IPS-20b (cell line): ENCODE data around the gene FGD2.
"Not testable (repeated sequence)": the region's sequence is repeated elsewhere in the genome, so short reads cannot be mapped to it uniquely, and the experiment has no call there.

Experiments used
- H3K27ac ChIP-seq: one replicate; pipeline ENCODE4 v1.5.1; 2013; ENCODE audit warnings: low read length
- H3K27me3 ChIP-seq: 2 replicates; pipeline ENCODE4 v1.6.1; 2013; ENCODE audit warnings: mild to moderate bottlenecking, low read length, inconsistent platforms; ENCODE audit not compliant: insufficient read depth
- H3K36me3 ChIP-seq: 2 replicates; pipeline ENCODE4 v1.6.1; 2013; ENCODE audit warnings: low read depth, mild to moderate bottlenecking, inconsistent platforms, low read length, moderate library complexity; ENCODE audit not compliant: insufficient read depth
- H3K4me1 ChIP-seq: 2 replicates; pipeline ENCODE4 v1.6.1; 2013; ENCODE audit warnings: mild to moderate bottlenecking, control low read depth, inconsistent platforms, low read length, moderate library complexity; ENCODE audit not compliant: insufficient read depth
- H3K4me3 ChIP-seq: 2 replicates; pipeline ENCODE4 v1.5.1; 2013; ENCODE audit warnings: mild to moderate bottlenecking, low read length, inconsistent platforms
- H3K9ac ChIP-seq: 2 replicates; pipeline ENCODE4 v1.6.1; 2013; ENCODE audit warnings: low read depth, mild to moderate bottlenecking, inconsistent platforms, low read length, moderate library complexity
- H3K9me3 ChIP-seq: 2 replicates; pipeline ENCODE4 v1.6.1; 2013; ENCODE audit warnings: mild to moderate bottlenecking, low read depth, low read length, inconsistent platforms; ENCODE audit not compliant: insufficient read depth

FGD2 gene

DNA sequence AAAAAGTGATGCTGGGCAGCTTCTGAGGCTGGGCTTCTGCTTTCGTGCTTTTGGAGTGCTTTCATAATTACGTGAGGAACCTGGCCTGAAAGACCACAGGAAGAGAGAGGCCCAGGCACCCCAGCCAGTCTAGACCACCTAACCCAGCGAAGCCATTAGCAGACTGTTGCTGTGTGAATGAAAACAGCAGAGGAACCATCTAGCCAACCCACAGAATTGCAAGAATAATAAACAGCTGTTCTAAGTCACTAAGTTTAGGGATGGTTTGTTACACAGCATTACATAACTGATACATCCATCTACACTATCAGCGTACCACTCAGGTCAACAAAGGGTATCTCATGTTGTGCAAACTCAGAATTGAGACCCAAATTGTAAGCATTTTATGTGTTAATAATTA lies 34.5 kb downstream of the FGD2 start:
- no peak overlapping the region for H3K27ac ChIP-seq
- H3K4me3 ChIP-seq = no peak overlapping the region
- H3K27me3 ChIP-seq = no peaks in the 10 kb centered on the region
- no peaks in the 10 kb centered on the region for H3K4me1 ChIP-seq
- H3K36me3 ChIP-seq = no peaks in the 10 kb centered on the region
- no peak overlapping the region for H3K9ac ChIP-seq
- no peaks in the 10 kb centered on the region for H3K9me3 ChIP-seq

DNA sequence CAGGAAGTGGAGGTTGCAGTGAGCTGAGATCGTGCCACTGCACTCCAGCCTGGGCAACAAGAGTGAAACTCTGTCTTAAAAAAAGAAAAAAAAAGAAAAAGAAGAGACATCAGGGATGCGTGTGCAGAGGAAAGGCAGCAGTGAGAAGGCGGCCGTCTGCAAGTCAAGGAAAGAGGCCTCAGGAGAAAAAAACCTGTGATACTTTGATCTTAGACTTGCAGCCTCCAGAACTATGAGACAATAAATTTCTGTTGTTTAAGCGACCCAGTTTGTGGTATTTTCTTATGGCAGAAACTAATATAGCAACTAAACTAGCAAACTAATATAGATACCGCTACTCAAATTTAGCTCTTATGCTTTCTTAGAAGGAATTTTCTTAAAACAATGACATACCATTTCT lies 36.1 kb downstream of the FGD2 start:
- Histone ChIP-seq H3K27me3 (no peaks in the 10 kb centered on the region), H3K4me3 (no peak overlapping the region), H3K9ac (no peak overlapping the region), H3K36me3 (no peaks in the 10 kb centered on the region), H3K27ac (no peak overlapping the region), H3K9me3 (no peaks in the 10 kb centered on the region), H3K4me1 (no peaks in the 10 kb centered on the region)

DNA sequence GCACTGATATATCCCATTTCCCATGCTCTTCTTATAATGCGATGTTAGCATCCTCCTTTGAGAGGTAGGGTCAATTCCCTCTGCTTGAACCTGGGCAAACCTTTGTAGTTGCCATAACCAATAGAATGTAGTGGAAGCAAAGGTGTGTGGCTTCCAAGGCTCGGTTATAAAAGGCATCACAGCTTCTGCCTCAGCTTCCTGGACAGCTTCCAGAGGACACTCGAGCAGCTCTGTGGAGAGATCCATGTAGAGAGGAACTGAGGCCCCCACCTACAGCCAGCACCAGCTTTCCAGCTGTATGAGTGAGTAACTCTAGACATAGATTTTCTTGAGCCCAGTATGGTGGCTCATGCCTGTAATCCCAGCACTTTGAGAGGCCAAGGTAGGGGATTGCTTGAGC lies 36.7 kb downstream of the FGD2 start:
- Histone ChIP-seq H3K4me1 (no peaks in the 10 kb centered on the region), H3K27me3 (no peaks in the 10 kb centered on the region), H3K4me3 (no peak overlapping the region), H3K36me3 (no peaks in the 10 kb centered on the region), H3K9me3 (no peaks in the 10 kb centered on the region), H3K27ac (no peak overlapping the region), H3K9ac (no peak overlapping the region)

- not testable (repeated sequence) for H3K27me3 ChIP-seq, H3K9me3 ChIP-seq, H3K27ac ChIP-seq, H3K4me3 ChIP-seq, H3K4me1 ChIP-seq, H3K36me3 ChIP-seq, H3K9ac ChIP-seq
Observed at GRCh38 chr6:37043091-37043490, 37.6 kb downstream of the FGD2 start.

- Histone ChIP-seq H3K27me3 (no peaks in the 10 kb centered on the region), H3K9me3 (no peaks in the 10 kb centered on the region), H3K9ac (no peak overlapping the region), H3K36me3 (no peaks in the 10 kb centered on the region), H3K27ac (no peak overlapping the region), H3K4me3 (no peak overlapping the region), H3K4me1 (peaks cover 2% of the 10 kb centered on the region; the same call in 1 of the 2 replicates)
Observed at GRCh38 chr6:37047346-37047688, 41.9 kb downstream of the FGD2 start.

DNA sequence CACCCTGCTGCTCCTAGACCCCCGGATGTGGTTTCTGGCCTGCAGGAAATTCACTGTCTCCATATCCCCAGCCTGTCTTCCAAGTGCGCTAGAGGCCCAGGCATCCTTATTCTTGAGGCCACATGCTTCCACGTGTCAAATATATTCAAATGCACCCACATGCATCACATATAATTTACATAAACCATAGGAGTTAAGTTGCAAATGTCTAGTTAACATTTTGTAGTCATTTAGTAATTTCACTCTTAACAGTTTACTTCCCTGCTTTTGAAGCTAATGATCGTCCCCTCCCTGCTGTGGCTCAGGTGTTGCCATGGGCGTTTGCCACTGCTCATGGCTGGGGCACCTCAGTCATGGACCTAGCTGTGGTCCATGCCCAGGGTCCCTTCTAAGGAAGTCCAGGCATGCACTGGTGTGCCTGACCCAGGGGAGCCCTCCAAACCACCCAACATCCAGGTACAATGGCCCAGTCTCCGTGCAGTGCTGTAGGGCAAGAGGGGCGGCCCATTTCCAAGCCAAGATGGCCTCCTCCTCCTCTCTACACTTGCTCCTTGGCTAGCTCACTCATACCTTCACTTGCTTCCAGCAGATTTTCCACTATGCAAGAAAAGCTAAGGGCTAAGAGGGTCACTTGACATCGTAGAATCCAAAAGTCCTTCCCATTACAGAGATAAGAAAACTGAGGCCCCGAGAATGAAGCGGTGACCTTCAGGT lies 42.4 kb downstream of the FGD2 start:
- no peak overlapping the region for H3K27ac ChIP-seq
- H3K36me3 ChIP-seq = no peaks in the 10 kb centered on the region
- no peak overlapping the region for H3K4me3 ChIP-seq
- no peaks in the 10 kb centered on the region for H3K9me3 ChIP-seq
- H3K9ac ChIP-seq = no peak overlapping the region
- H3K27me3 ChIP-seq = no peaks in the 10 kb centered on the region
- H3K4me1 ChIP-seq = peaks cover 2% of the 10 kb centered on the region; the same call in 1 of the 2 replicates

DNA sequence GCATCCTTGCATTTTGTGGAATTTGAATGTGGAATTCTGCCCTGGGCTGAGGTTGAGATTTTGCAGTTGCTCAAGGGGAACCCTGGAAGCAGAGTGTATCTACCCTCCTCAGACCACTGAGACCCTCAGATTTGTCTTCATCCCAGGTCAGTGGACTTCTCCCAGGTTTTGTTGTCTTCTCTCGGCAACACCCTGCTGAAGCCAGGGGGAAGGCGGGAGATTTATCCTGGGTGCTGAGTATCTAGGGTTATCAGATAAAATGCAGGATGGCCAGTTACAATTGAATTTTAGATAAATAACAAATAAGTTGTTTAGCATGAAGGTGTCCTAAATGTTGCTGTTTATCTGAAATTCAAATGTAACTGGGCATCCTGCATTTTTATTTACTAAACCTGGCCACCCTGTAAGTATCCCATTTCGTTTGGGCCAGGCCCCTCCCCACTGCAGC lies 43.0 kb downstream of the FGD2 start:
- Histone ChIP-seq H3K36me3 (no peaks in the 10 kb centered on the region), H3K9me3 (no peaks in the 10 kb centered on the region), H3K4me3 (no peak overlapping the region), H3K27ac (no peak overlapping the region), H3K9ac (no peak overlapping the region), H3K27me3 (no peaks in the 10 kb centered on the region), H3K4me1 (peaks cover 2% of the 10 kb centered on the region; the same call in 1 of the 2 replicates)

GRCh38 chr6:37048851-37049757 lies 43.6 kb downstream of the FGD2 start:
- H3K9me3 ChIP-seq = no peaks in the 10 kb centered on the region
- H3K4me3 ChIP-seq = no peak overlapping the region
- no peaks in the 10 kb centered on the region for H3K27me3 ChIP-seq
- H3K4me1 ChIP-seq = peaks cover 2% of the 10 kb centered on the region; the same call in 1 of the 2 replicates
- H3K36me3 ChIP-seq = no peaks in the 10 kb centered on the region
- H3K27ac ChIP-seq = no peak overlapping the region
- H3K9ac ChIP-seq = no peak overlapping the region

DNA sequence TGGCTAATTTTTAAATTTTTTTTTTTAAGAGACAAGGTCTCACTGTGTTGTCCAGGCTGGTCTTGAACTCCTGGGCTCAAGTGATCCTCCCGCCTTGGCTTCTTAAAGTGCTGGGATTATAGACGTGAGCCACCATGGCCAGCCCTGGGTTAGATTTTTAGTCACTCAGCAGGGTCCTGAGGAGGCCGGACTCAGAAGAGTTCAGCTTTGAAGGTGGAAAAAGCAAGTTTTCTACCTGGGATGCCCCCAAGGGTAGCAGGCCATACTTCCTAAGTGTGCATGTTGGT lies 44.2 kb downstream of the FGD2 start:
- Histone ChIP-seq H3K36me3 (no peaks in the 10 kb centered on the region), H3K27ac (no peak overlapping the region), H3K9ac (no peak overlapping the region), H3K27me3 (no peaks in the 10 kb centered on the region), H3K4me1 (peaks cover 2% of the 10 kb centered on the region; the same call in 1 of the 2 replicates), H3K4me3 (no peak overlapping the region), H3K9me3 (no peaks in the 10 kb centered on the region)

GRCh38 chr6:37050045-37050853 lies 44.8 kb downstream of the FGD2 start:
- Histone ChIP-seq H3K9me3 (no peaks in the 10 kb centered on the region), H3K4me1 (peaks cover 2% of the 10 kb centered on the region; the same call in 1 of the 2 replicates), H3K36me3 (no peaks in the 10 kb centered on the region), H3K9ac (no peak overlapping the region), H3K27me3 (no peaks in the 10 kb centered on the region), H3K4me3 (no peak overlapping the region), H3K27ac (no peak overlapping the region)

DNA sequence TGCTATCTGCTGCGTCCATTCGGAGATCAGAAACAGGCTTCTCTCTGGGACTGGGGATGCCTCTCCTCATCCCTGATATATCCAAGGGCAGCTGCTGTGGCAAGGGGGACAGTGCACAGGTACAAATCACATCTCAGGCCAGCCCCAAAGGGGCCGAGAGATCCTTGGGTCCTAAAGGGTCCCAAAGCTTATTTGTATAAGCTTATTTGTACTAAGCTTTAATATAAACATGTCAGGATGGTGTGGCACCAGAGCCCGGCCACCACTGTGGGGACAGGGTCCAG lies 45.3 kb downstream of the FGD2 start:
- Histone ChIP-seq H3K4me1 (peaks cover 4% of the 10 kb centered on the region; the same call in 1 of the 2 replicates), H3K27ac (no peak overlapping the region), H3K9me3 (no peaks in the 10 kb centered on the region), H3K36me3 (no peaks in the 10 kb centered on the region), H3K4me3 (no peak overlapping the region), H3K27me3 (no peaks in the 10 kb centered on the region), H3K9ac (no peak overlapping the region)
